GM18870 (cell line): Measurements from ENCODE around the gene ZFP3.
"Not testable (repeated sequence)": the region's sequence is repeated elsewhere in the genome, so short reads cannot be mapped to it uniquely, and the experiment has no call there.

ENCODE experiments used
- ATAC-seq: cut with Tn5 transposase; IDR thresholded peaks from one replicate; pipeline ENCODE4 v1.9.1; 2021; ENCODE audit warnings: moderate library complexity; ENCODE audit not compliant: unreplicated experiment

Gene ZFP3

DNA sequence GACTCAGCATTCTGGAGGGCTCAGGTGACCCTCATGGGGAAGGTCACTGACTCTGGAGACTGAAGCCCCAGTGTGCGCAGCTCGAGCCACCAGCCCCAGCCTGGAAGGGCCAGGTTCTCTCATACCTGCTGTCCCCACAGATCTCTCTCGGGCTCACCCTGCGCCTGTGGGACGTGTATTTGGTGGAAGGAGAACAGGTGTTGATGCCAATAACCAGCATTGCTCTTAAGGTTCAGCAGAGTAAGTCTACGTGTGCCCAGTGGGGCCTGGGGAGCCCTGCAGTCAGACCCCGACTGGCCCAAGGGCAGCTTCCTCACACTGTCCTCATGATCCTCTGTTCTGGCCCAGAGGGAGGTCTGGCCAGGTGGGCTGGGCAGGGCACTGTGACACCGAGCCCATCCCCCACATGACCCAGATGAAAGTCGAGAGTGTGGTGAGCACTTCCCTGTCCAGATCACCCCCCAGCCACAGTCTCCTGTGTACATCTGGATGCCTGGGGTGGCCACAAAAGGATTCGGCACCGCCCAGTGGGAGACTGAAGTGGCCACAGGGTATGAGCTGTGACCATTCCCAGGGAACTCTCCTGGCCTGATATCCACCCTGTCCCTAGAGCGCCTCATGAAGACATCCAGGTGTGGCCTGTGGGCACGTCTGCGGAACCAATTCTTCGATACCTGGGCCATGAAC, 59.4 kb downstream of the ZFP3 start:
- ATAC-seq, result not testable (repeated sequence)

DNA sequence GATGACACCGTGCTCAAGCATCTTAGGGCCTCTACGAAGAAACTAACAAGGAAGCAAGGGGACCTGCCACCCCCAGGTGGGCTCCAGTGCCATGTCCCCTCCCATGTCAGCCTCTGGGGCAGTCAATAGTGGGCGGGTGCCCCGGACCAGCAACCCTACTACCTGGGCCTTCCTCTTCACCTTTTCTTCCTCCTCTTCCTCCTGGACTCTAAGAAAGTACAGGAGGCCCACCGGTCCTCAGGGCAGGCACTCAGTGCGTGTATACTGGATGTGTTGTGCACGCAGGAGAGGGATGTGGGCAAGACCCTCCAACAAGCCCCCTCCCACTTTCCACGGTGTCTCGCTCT, 59.9 kb downstream of the ZFP3 start:
- not testable (repeated sequence) for ATAC-seq

- ATAC-seq, result no peak
Observed at GRCh38 chr17:5138616-5139457, 60.6 kb downstream of the ZFP3 start.

- no peak for ATAC-seq
Observed at GRCh38 chr17:5139458-5139732, 61.1 kb downstream of the ZFP3 start.

DNA sequence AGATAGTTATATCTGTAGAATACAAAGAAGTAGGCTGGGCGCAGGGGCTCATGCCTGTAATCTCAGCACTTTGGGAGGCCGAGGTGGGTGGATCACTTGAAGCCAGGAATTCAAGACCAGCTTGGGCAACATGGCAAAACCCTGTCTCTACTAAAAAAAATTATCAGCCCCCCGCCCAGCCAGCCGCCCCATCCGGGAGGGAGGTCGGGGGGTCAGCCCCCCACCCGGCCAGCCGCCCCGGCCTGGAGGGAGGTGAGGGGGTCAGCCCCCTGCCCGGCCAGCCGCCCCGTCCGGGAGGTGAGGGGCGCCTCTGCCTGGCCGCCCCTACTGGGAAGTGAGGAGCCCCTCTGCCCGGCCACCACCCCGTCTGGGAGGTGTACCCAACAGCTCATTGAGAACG, 64.6 kb downstream of the ZFP3 start:
- not testable (repeated sequence) for ATAC-seq
